A549 (cell line): ENCODE measurements around the gene RIC1. TPM values are rescaled to one million over a fixed set of nuclear protein-coding genes. Genes with fewer than 3 reads are reported as not detected.

Experiments
- ATAC-seq, 2 experiments: fragments of 200-7000 bp in 1 of 2; fragments of >200 bp in 1 of 2; cut with Nextera tagmentation in 1 of 2; cut with Tn5 transposase in 1 of 2; 3 replicates each; pipeline versions ENCODE4 v1.8.0 to v1.9.1; 2018 to 2020; ENCODE audit warnings: mild to moderate bottlenecking in 1 of 2, moderate library complexity in 1 of 2
- CTCF ChIA-PET: fragments of 300-600 bp; sonication (Branson Sonifier 250); formaldehyde crosslinking; extraction: SDS; loops from one replicate; lab custom pipeline; 2021; ENCODE audit warnings: antibody characterized with exemption, inconsistent platforms; lab: Yijun Ruan, JAX
- POLR2A ChIA-PET: fragments of 350-600 bp; formaldehyde crosslinking; extraction: SDS; loops from one replicate; lab custom pipeline; 2021; ENCODE audit warnings: antibody characterized with exemption, inconsistent platforms; lab: Yijun Ruan, JAX
- DNase-seq, 2 experiments: peaks; one replicate each; pipeline versions ENCODE4 v3.0.0 to v3.0.0-alpha.2; 2011 to 2016; ENCODE audit warnings: low read depth in 1 of 2, low spot score in 1 of 2
- FAIRE-seq: peaks from 2 replicates; lab custom pipeline; 2011; peaks lifted over from hg19 to GRCh38; lab: Jason Lieb, UNC
- H3K27ac ChIP-seq, 2 experiments: fragments of >200 bp; sonication (Bioruptor Twin); formaldehyde crosslinking; 3 replicates each; pipeline ENCODE4 v1.5.1; 2016 to 2017
- H3K4me1 ChIP-seq: fragments of >200 bp; sonication (Bioruptor Twin); formaldehyde crosslinking; 3 replicates; pipeline ENCODE4 v1.6.1; 2016
- H3K4me2 ChIP-seq: fragments of >200 bp; sonication (Bioruptor Twin); formaldehyde crosslinking; 3 replicates; pipeline ENCODE4 v1.6.1; 2016
- H3K4me3 ChIP-seq: fragments of >200 bp; sonication (Bioruptor Twin); formaldehyde crosslinking; 3 replicates; pipeline ENCODE4 v1.5.1; 2016
- H3K9me3 ChIP-seq: fragments of >200 bp; sonication (Bioruptor Twin); formaldehyde crosslinking; 3 replicates; pipeline ENCODE4 v1.6.1; 2016
- CBX2 ChIP-seq: fragments of 200-600 bp; sonication (generic); IDR thresholded peaks from 2 replicates; pipeline ENCODE4 v1.6.1; 2016; ENCODE audit warnings: low read depth, mild to moderate bottlenecking, borderline replicate concordance
- EHF ChIP-seq: fragments of 250-450 bp; sonication (Bioruptor Pico); IDR thresholded peaks from 2 replicates; pipeline ENCODE4 v1.5.0; 2020; ENCODE audit warnings: mild to moderate bottlenecking
- ELK1 ChIP-seq: fragments of 150-350 bp; IDR thresholded peaks from 2 replicates; pipeline ENCODE4 v1.6.1; 2014; ENCODE audit warnings: low read depth, mild to moderate bottlenecking, low read length
- FOSB ChIP-seq: fragments of 250-450 bp; sonication (Bioruptor Pico); IDR thresholded peaks from 2 replicates; pipeline ENCODE4 v1.5.0; 2020; ENCODE audit warnings: mild to moderate bottlenecking, moderate library complexity
- FOSL2 ChIP-seq, 2 experiments: fragments of 450-650 bp in 1 of 2; fragments of >200 bp in 1 of 2; sonication (Bioruptor Twin) in 1 of 2; formaldehyde crosslinking; IDR thresholded peaks; 2 replicates each; pipeline versions ENCODE4 v1.5.0 to v1.6.1; 2016 to 2020; ENCODE audit warnings: mild to moderate bottlenecking in 1 of 2, moderate library complexity in 1 of 2
- HDAC2 ChIP-seq: fragments of 200-600 bp; sonication (generic); IDR thresholded peaks from 2 replicates; pipeline ENCODE4 v1.6.1; 2016
- HES2 ChIP-seq: fragments of >200 bp; sonication (Bioruptor Twin); formaldehyde crosslinking; IDR thresholded peaks from 2 replicates; pipeline ENCODE4 v1.6.1; 2016
- HEYL ChIP-seq: fragments of 250-450 bp; sonication (Bioruptor Pico); IDR thresholded peaks from 2 replicates; pipeline ENCODE4 v1.8.0; 2021; ENCODE audit warnings: mild to moderate bottlenecking, moderate library complexity
- HMGXB4 ChIP-seq: fragments of 250-450 bp; sonication (Bioruptor Pico); IDR thresholded peaks from 2 replicates; pipeline ENCODE4 v1.5.0; 2021; ENCODE audit warnings: mild to moderate bottlenecking, moderate library complexity, borderline replicate concordance
- HOXA7 ChIP-seq: fragments of 250-450 bp; sonication (Bioruptor Pico); IDR thresholded peaks from 2 replicates; pipeline ENCODE4 v1.5.0; 2020; ENCODE audit warnings: mild to moderate bottlenecking, moderate library complexity
- JUNB ChIP-seq: fragments of >200 bp; sonication (Bioruptor Twin); formaldehyde crosslinking; IDR thresholded peaks from 2 replicates; pipeline ENCODE4 v1.6.1; 2016
- KDM1A ChIP-seq: fragments of 200-600 bp; sonication (generic); IDR thresholded peaks from 2 replicates; pipeline ENCODE4 v1.6.1; 2016; ENCODE audit warnings: low read depth, mild to moderate bottlenecking
- KDM5A ChIP-seq: fragments of 200-600 bp; sonication (generic); IDR thresholded peaks from 2 replicates; pipeline ENCODE4 v1.6.1; 2016; ENCODE audit warnings: antibody characterized with exemption, mild to moderate bottlenecking
- MAFK ChIP-seq: fragments of 450-650 bp; IDR thresholded peaks from 2 replicates; pipeline ENCODE4 v1.6.1; 2014; ENCODE audit not compliant: partially characterized antibody
- NFE2L2 ChIP-seq: fragments of 150-350 bp; conservative IDR thresholded peaks from 2 replicates; pipeline ENCODE4 v1.6.1; 2014; ENCODE audit warnings: low read length
- POLR2A ChIP-seq: IDR thresholded peaks from 2 replicates; pipeline ENCODE4 v1.6.1; 2012; ENCODE audit warnings: mild to moderate bottlenecking, low read length
- SMC3 ChIP-seq: fragments of >200 bp; sonication (Bioruptor Twin); formaldehyde crosslinking; IDR thresholded peaks from 3 replicates; pipeline ENCODE4 v1.6.1; 2018; ENCODE audit warnings: inconsistent platforms
- TFCP2L1 ChIP-seq: fragments of 250-450 bp; sonication (Bioruptor Pico); IDR thresholded peaks from 2 replicates; pipeline ENCODE4 v1.5.0; 2021; ENCODE audit warnings: mild to moderate bottlenecking
- ZNF302 ChIP-seq: fragments of 250-450 bp; sonication (Bioruptor Pico); IDR thresholded peaks from 2 replicates; pipeline ENCODE4 v1.9.0; 2021; ENCODE audit warnings: inconsistent platforms, mild to moderate bottlenecking, moderate library complexity
- ZSCAN20 ChIP-seq: fragments of 250-450 bp; sonication (Bioruptor Pico); IDR thresholded peaks from 2 replicates; pipeline ENCODE4 v1.8.0; 2022; ENCODE audit warnings: mild to moderate bottlenecking, moderate library complexity
- WGBS: methylation state at CpG from one replicate; pipeline ENCODE4 v1.1.6; 2017; ENCODE audit errors: missing lambda C conversion rate; 5-methylcytosine and 5-hydroxymethylcytosine counted together
- polyA plus RNA-seq, 4 experiments: library from polyadenylated mRNA; depleted of rRNA in 3 of 4; stranded (reverse); fragments of >200 nt; fragmentation: RNase III in 1 of 4; extraction: RNeasy Plus Mini Kit Qiagen cat#74134 plus additional on column Dnase treatment in 1 of 4; gene quantifications; 2 replicates in 3 of 4; 3 replicates in 1 of 4; pipeline ENCODE4 v1.2.3, GENCODE V29; 2011 to 2017

Gene RIC1
- polyA plus RNA-seq, 2 of the 4 experiments (the other 2 are of a cell fraction), result 10.7 to 26.8 TPM

- TF ChIP-seq HOXA7 (CRISPR knock-in tag) (no peak), KDM1A (no peak), POLR2A (no peak), TFCP2L1 (CRISPR knock-in tag) (no peak), FOSB (CRISPR knock-in tag) (no peak), ELK1 (no peak)
- TF ChIP-seq, all 56 proteins: peak for 0
- no peak overlapping the region for H3K4me3 ChIP-seq
- no peak overlapping the region for H3K4me2 ChIP-seq
- no peak overlapping the region for H3K27ac ChIP-seq
- POLR2A ChIA-PET, result no interaction called here
- no peaks in the 10 kb centered on the region for H3K9me3 ChIP-seq
- CTCF ChIA-PET, result no interaction called here
- no peak for ATAC-seq
- WGBS, result 83% methylated on average over 2 of the region's 2 CpGs
- peaks cover 9% of the 10 kb centered on the region for H3K4me1 ChIP-seq
- FAIRE-seq, result no peak
- no peak for DNase-seq
Measured at GRCh38 chr9:5642170-5642569, 13.3 kb downstream of the RIC1 start.

GRCh38 chr9:5643005-5643624, 14.2 kb downstream of the RIC1 start:
- H3K27ac ChIP-seq, result no peak overlapping the region
- ChIA-PET CTCF (no interaction called here), POLR2A (no interaction called here)
- no peak for FAIRE-seq
- H3K9me3 ChIP-seq, result no peaks in the 10 kb centered on the region
- no peak for DNase-seq
- no peak overlapping the region for H3K4me3 ChIP-seq
- no peak for TF ChIP-seq HMGXB4 (CRISPR knock-in tag)
- no peak for TF ChIP-seq EHF
- no peak for TF ChIP-seq MAFK
- TF ChIP-seq ZSCAN20 (CRISPR knock-in tag), result no peak
- TF ChIP-seq TFCP2L1 (CRISPR knock-in tag), result no peak
- TF ChIP-seq FOSL2 (IDR thresholded peaks at IDR 0.05), result no peak
- no peak for TF ChIP-seq FOSL2 (CRISPR knock-in tag; IDR thresholded peaks at IDR 0.05)
- H3K4me2 ChIP-seq, result no peak overlapping the region
- H3K4me1 ChIP-seq, result peaks cover 9% of the 10 kb centered on the region
- ATAC-seq, result no peak

GRCh38 chr9:5644501-5644900, 15.6 kb downstream of the RIC1 start:
- Histone ChIP-seq H3K4me3 (no peak overlapping the region), H3K4me1 (peaks cover 9% of the 10 kb centered on the region), H3K9me3 (0 out of 3 replicates have a peak, but pooled peaks cover 4% of the 10 kb centered on the region), H3K27ac (no peak overlapping the region), H3K4me2 (0 out of 3 replicates have a peak overlapping the region, but pooled peaks have one; percentile 4)
- TF ChIP-seq SMC3 (no peak), KDM5A (no peak), FOSB (CRISPR knock-in tag) (no peak), HDAC2 (no peak), JUNB (no peak), NFE2L2 (no peak), CBX2 (no peak), POLR2A (no peak), HEYL (CRISPR knock-in tag) (no peak), ZNF302 (CRISPR knock-in tag) (no peak), HES2 (no peak)
- POLR2A ChIA-PET, result no interaction called here
- FAIRE-seq (no peak), DNase-seq (no peak), ATAC-seq (no peak)
- WGBS, result 63% methylated on average over 1 of the region's 1 CpG
- CTCF ChIA-PET, result interaction anchor here (0.6 kb wide), 1 partner anchor 45 kb away, joined by 3 read pairs; no protein-coding TSS in a partner anchor
